GM21367 (cell line): ENCODE measurements around the gene MRPL14.

Experiments used
- ATAC-seq: cut with Tn5 transposase; IDR thresholded peaks from one replicate; pipeline ENCODE4 v1.9.1; 2021; ENCODE audit not compliant: unreplicated experiment

MRPL14 gene

GRCh38 chr6:44126320-44127149 is 717 bp downstream of the MRPL14 start:
- ATAC-seq, result peak; percentile 36

GRCh38 chr6:44123544-44123943 is 3.7 kb downstream of the MRPL14 start:
- ATAC-seq, result no peak

DNA sequence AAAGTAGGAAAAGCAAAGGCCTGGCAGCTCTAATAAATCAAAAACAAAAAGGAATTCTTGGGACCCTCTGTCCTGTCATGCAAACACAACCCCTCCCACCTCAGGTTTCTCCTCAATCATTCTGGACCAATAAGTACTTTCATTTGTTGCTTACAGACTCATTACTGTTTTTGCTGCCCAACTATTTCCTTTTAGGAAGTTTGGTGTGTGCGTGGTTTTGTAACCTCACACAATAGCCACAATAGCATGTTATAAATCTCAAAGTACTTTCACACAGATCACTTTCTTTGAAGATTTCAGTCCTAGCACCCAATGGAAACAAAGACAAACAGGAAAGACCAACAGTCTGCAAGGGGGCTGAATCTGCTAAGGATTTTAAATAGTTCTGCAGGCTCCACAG is 4.5 kb downstream of the MRPL14 start:
- ATAC-seq, result no peak

DNA sequence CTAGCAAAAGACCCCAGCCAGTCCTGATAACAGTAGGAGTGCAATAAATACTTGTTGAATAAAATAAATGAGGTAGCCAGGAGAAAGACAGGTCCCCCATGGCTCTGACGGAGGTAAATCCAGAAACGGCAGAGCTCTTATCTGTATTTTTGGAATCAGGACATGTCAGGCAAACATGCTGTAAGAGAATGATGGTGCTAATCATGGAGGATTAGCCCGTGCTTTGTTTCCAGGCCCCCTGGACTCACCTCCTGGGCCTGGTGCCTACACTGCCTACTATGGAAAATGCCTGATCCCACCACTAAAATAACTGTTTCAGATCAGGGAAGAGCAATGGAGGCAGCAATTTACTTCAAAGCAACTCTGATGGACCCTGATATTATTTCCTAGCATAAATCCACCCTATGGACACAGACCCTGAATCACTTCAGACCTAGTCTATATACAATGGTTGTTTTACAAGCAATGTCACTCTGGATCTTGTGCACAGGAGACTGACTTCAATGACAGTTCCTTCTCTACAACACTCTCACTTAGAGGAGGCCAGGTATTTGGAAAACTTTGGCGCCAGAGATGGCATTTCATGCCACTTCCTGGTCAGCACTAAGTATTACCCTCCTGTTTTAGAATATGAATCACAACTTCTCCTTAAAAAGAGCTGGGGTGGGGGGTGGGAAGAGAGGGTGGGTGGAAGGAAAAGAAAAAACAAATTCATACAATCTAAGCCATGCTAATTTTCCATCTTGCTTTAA is 6.4 kb downstream of the MRPL14 start:
- ATAC-seq, result no peak

GRCh38 chr6:44119704-44120262 is 7.5 kb downstream of the MRPL14 start:
- ATAC-seq, result no peak

DNA sequence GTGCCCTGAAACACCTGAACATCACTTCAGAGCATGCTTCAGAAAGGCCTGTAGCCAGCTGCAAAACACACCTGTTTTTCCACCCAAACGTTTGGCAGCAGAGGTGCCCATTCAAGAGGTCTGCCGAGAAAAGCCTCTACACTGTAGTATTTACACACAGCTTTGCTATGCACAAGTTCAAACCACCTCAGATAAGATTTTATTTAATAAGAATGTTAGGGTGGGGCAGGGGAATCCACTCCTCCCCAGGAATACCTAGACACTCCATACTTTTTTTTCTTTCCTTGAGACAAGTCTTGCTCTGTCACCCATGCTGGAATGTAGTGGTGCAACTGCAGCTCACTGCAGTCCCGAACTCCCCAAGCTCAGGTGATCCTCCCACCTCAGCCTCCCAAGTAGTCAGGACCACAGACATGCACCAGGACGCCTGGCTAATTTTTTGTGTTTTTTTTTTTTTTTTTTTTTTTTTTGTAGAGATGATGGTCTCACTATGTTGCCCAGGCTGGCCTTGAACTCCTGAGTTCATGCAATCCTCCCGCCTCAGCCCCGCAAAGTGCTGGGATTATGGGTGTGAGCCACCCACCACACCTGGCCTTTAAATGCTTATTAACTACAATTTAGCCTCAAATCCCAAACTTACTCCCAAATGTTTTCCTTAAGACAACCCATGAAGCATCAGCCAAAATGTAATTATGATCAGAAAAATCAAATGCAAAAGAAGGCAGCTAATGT is 9.7 kb downstream of the MRPL14 start:
- no peak for ATAC-seq

GRCh38 chr6:44116641-44117382 is 10.4 kb downstream of the MRPL14 start:
- no peak for ATAC-seq

DNA sequence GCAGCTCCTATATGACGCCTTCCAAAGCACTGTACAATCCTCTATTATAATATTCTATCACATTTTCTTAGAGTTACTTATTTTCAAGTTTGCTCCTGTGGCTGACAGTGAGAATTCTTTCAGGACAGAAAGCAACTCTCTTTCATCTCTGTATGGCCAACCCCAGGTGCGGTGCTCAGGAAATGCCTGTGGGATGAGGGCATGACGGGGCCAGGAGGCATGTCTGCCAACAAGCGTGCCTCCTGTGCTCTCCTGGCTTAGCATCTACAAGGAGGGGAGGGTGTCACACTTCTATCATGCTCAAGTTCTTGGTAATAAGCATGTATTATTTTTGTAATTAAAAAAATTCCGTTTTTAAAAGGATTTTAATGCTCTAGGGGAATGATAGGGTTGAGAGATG is 11.4 kb downstream of the MRPL14 start:
- no peak for ATAC-seq

- ATAC-seq, result no peak
Measured at GRCh38 chr6:44113414-44113813, 13.8 kb downstream of the MRPL14 start.

DNA sequence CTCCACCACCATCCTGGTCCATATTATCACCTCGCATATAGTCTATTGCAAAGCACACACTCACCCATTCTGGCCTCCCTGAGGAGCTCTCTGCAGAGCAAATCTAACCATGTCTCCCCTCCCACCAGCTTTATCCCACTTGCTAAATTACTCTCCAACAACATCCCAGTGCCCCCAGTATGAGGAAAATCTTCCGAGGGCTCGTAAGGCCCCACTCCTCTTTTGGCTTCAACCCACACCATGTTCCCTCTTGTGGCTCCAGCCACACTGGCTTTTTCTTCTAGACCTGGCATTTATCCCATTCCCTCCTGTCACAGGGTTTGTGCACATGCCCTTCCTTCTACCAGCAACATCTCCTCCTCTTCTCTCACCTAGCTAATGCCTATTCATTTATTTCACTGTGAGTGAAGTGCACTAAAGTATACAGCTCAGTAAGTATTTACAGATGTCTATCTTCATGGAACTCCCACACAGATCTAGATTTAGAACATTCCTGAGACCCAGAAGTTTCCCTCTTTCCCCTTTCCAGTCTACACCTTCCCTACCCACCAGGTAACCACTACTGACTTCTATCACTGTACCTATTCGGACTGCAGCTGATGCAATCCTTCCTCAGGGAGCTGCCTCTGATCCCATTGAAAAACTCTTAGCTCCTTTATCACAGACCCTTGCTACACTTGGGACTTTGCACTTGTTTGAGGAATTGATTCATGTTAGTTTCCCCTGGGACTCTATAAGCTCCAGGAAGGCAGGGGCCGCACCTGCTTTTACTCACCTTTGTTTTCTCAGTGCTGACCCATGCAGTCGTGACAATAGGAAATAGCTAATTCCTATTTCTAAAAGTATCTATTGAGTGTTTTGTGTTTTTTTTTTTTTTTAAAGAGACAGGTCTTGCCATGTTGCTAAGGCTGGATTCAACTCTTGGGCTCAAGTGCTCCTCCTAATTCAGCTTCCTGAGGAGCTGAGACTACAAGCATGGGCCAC is 15.5 kb downstream of the MRPL14 start:
- ATAC-seq, result no peak

DNA sequence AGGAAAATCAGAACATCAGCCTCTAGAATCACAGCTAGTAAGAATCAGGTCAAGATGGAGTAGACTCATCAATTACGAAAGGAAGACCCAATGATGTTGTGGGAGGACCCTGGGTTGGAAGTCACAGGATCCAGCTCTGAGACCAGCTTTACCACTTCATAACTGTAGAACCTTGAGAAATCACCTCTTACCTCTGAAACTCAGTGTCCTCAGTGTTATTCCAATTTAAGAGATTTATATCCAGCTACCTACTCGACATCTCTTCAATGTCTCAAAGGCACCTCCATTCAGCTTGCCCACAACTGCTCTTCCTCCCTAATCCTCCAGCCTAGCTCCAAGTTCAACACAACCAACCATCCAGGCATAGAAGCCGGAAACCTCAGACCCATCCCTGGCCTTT is 16.3 kb downstream of the MRPL14 start:
- ATAC-seq, result no peak

DNA sequence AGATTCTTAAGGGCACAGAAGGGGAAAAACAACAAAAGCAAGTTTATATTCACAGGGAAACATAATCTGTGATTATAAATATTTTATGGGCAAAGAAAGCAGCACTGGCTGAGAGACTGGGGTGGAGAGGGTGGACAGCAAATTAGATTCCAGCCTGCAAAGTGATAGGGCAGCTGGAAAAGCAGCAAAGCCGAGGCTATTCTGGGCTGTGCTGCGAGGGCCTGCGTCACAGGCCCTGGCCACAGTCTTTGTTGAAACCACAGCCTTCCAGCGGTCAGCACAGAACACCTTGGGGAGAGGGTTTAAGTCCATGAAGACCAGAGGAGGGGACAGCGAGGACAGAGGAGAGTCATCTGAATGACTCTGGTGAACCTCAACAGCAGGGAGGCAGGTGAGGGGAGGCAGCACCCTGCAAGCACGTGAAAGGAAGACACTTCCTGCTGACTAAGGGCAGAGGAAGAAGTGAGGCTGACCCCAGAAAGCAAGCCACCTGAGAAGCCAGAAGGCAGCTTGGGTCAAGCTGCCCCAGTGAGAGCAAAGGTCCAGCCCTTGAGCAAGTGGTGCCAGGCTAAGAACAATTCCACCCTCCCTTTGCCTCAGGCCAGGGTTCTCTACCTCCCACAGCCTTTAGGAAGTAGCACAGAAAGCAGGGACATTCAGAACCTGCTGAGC is 17.1 kb downstream of the MRPL14 start:
- ATAC-seq, result no peak

DNA sequence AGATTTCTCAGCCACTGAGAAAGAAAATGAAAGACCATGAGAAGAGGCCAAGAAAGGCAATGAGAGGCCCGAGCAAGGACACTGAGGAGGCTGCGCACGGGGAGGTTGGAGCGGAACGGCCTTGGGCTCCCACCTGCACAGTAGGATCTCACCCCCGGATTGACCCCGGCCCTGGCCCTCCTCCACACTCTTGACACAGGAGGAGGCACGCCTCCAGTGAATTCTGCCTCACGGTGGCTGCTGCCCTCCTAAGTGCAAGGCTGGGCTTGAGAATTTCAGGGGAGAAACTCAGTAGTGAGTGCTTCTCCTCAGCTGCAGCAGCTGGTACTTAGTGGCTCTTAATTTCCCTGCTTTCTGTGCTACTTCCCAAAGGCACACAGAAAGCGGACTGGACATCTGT is 18.0 kb downstream of the MRPL14 start:
- no peak for ATAC-seq

- no peak for ATAC-seq
Measured at GRCh38 chr6:44108471-44108870, 18.8 kb downstream of the MRPL14 start.

DNA sequence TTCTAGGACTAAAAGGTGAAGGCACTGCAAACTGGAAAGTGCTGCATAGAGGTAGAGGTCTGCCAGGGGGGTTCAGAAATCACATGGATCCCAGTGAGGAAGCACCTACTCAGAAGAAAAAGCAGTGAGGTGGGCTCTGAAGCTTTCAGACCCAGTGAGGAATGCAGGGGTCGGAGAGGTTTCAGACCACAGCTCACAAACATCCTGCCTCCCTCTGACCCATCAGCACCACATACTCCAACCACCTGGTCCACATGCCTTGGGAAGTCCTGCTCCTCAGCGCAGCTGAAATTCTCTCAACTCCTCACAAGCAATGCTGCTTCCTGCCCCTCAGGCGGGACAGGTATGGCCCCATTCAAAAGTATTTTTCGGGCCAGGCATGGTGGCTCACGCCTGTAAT is 20.2 kb downstream of the MRPL14 start:
- ATAC-seq, result no peak

DNA sequence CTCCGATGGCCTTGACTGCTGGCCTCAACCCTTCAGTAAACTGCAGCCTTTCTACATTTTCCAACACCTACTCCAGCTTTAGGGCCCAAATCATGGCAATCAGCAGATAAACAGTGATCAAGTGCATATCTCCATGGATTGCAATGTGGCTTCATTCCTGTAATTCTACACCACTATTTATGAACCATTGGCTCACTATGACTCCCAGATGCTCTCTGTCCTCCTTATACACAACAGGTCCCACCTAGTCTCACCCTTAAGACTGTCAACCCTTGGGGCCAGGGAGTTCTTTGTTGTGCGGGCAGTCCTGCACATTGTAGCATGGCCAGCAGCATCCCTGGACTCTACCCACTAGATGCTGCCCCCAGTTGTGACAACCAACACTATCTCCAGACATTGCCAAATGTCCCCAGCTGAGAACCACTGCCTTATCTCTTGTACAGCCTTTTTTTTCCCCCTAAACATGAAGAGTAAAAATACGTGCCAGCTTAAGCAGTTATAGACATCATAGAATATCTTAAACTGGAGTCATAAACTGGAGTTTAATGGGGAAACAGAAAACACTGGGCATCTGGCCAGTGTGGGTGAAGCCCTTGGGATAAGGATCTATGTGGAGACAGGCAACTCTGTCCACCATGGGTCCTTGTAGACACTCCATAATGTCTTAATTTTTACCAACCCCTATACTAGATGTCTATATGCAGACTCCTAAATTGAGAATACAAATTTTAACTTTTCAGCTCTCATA is 21.1 kb downstream of the MRPL14 start:
- ATAC-seq, result no peak

- no peak for ATAC-seq
Measured at GRCh38 chr6:44105146-44105545, 22.1 kb downstream of the MRPL14 start.

GRCh38 chr6:44104481-44105021 is 22.7 kb downstream of the MRPL14 start:
- no peak for ATAC-seq
